Activated T-cell treated with anti-CD3 and anti-CD28 coated beads, Interleukin-2, amount 50 U/mL, for 48 hours (primary cell): Measurements from ENCODE around the gene PARP3.

Experiments
- DNase-seq, 2 experiments: peaks; one replicate each; pipeline ENCODE4 v3.0.0-alpha.2; 2020

PARP3 gene

DNA sequence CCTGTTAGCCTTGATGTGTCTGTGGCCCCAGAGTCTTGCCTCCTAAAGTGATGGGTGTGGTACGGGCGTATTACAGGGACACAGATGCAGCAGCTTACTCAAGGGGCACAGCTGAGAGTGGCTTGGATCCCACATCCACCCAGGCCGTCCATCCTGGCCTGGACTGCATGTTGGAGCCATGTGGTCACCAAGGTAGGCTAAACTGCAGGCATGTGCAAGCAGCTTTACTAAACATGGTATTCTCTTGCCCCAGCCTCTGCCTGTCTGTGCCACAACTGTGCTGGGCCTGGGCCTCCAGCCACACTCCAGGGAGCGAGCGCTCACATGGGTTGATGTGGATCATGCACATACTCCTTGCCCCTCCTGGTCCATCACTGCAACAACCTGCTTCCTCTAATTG lies 7.0 kb downstream of the PARP3 start:
- DNase-seq = no peak

DNA sequence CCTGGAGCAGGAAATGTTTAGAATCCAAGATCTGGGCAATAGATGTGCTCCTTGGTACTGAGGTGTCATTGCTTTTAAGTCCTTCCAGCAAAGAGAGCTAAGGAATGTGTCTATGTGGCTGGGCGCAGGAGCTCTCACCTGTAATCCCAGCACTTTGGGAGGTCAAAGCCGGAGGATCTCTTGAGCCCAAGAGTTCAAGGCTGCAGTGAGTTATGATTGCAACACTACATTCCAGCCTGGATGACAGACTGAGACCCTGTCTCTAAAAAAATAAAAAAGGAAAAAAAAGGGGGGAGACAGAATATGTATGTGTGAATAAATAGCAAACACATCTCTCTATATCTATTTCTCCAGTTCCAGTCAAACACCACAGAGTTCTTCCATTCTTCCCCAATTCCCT lies 8.7 kb downstream of the PARP3 start:
- no peak for DNase-seq

DNA sequence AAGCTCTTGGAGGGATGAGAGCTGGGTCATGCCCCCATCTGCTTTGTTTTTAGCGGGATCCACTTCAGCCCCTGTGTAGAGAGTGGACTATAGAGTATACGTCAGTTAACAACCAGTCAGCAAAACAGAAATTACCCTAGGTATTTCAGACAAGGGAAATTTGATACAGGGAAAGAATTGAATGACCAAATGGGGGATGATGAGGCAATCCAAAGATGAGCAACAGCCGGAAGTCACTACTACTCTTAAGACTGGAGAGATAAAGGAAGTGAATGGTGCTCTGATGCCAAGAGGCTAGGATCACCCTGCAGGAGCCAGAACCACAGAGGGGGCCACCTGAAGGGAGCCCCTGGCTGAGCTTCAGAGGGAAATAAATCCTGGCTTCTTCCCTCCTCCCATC lies 11.3 kb downstream of the PARP3 start:
- no peak for DNase-seq

DNA sequence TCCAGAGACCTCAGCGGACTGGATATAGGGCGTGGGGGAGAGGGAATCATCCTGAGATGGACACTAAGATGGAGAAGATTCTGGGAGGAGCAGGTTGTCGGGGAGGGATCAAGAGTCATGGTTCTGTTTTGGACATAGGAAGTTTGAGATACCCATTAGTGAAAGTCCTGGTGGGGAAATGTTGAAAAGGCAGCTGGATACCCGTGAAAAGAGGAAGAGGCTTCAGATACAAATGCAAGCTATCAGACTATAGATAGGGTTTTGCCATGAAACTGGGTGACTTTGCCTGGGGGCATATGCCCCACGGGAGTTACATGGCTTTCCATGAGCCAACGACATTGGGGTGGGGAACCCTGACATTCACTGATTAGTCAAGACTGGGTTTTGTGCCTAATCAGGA lies 11.9 kb downstream of the PARP3 start:
- DNase-seq = no peak

DNA sequence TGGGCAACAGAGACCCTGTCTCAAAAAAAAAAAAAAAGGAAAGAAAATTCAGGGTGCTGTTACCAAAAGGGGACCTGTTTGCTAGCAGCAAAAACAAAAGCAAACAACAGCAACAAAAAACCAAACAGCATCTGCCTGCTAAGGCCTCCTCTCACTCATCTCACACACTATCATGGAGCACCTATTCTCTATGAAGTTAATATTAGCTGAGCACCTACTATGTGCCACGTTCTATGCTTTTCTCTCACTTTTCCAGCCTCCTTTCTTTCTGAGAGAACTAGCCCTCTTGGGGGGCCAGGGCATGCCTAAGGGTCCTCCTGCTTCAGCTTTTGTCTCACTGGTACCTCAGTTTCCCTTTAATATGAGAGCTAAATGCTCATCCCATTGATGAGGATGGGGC lies 12.6 kb downstream of the PARP3 start:
- no peak for DNase-seq

DNA sequence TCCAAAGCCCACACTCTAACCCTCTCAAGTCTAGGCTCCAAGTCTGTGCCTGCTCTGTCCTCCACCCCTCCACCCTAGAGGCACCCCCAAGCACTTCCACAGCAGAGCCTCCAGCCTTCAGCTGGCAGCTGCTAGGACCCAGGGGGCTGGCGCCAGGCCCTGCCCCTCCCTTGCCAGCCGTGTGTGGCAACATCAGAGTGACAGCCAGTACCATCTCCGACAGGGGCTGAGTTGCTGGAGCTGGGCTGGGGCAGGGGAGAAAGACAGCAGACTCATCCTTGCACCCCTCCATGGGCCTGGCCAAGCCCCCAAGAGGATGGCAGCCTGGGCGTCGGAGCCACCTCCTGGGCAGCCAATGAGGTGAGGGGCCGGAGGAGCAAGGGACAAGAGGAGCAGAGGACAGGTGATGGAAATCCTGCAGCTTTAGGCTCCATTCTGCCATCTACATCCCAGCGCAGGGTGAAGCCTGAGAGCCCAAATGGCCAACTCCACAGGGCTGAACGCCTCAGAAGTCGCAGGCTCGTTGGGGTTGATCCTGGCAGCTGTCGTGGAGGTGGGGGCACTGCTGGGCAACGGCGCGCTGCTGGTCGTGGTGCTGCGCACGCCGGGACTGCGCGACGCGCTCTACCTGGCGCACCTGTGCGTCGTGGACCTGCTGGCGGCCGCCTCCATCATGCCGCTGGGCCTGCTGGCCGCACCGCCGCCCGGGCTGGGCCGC lies 13.2 kb downstream of the PARP3 start, which contains the start of gene GPR62:
GPR62 (plus strand) TSS at position 207 of the 718 bp plus-strand sequence; CDS start at position 479, 272 bp downstream.
- no peak for DNase-seq

DNA sequence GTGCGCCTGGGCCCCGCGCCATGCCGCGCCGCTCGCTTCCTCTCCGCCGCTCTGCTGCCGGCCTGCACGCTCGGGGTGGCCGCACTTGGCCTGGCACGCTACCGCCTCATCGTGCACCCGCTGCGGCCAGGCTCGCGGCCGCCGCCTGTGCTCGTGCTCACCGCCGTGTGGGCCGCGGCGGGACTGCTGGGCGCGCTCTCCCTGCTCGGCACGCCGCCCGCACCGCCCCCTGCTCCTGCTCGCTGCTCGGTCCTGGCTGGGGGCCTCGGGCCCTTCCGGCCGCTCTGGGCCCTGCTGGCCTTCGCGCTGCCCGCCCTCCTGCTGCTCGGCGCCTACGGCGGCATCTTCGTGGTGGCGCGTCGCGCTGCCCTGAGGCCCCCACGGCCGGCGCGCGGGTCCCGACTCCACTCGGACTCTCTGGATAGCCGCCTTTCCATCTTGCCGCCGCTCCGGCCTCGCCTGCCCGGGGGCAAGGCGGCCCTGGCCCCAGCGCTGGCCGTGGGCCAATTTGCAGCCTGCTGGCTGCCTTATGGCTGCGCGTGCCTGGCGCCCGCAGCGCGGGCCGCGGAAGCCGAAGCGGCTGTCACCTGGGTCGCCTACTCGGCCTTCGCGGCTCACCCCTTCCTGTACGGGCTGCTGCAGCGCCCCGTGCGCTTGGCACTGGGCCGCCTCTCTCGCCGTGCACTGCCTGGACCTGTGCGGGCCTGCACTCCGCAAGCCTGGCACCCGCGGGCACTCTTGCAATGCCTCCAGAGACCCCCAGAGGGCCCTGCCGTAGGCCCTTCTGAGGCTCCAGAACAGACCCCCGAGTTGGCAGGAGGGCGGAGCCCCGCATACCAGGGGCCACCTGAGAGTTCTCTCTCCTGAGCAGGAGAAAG lies 14.0 kb downstream of the PARP3 start:
- peak; percentile 61 to 66 for DNase-seq

DNA sequence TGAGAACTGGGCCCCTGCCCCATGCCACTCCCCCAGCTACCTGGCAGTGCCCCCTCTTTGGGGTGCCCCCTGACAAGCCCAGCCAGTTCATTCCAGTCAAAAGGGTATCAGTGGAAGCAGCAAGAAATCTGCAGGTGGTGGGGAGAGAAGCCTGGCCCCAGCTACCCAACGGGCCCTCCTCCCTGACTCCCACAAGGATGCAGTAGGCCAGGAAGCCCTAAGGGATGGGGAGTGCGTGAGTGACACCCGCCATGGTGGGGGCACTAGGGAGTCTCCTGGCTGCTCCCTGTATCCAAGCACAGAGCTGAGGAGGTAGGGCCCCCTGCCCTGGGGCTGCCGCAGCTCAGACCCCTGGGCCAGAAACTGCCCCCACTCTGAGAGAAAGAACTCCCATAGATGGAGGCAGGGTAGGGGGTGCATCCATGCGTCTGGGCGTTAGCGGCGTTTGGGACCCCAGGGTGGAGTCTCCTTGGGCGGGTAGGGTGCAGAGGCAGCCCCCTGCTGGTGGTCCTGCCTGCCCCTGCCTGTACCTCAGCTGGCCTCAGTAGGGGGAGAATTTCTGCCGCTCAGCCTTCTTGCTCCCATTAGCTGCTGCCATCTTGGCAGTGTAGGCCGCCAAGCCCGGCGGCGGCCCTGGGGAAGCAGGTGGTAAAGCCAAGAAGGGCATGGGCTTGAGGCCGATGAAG lies 15.5 kb downstream of the PARP3 start:
- DNase-seq = no peak

DNA sequence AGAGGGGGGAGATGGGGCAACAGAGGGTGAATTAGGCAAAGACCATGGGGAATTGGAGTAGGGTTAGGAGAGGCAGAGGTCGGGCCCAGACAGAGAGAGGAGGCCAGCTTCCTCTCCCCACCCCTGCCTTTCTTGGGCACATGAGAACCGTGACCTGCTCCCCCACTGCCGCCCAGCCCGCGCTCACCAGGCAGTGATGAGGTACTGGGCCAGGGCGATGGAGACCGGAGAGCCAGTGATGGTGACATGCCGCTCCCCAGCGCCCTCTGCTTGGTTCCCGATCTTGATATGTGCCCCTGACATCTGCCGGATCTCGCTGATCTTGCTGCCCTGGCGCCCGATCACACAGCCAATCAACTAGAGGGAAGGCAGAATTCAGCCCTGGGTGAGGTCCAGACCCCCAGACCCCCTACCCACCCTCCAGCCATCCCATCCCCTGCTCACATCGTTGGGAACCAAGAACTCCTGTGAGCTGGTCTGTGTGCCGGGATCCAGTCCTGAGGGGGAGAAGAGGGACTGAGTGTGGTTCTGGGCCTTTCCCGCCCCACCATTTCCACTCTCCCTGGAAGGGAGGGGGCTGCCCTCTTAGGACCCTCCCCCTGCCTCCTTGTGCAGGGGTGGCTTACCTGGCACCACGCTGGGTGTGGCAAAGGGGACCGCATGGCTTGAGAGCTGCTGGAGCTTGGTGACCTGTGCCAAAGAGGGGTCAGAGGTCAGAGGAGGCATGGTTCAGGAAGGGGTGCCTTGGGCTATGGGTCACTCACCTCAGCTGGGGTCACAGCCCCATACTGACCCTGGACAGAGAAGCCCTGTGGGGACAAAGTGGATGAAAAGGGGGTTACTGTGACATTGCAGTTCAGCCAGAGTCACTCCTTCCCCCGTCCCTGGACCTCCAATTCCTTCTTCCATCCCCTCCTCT lies 16.7 kb downstream of the PARP3 start:
- DNase-seq = no peak

DNA sequence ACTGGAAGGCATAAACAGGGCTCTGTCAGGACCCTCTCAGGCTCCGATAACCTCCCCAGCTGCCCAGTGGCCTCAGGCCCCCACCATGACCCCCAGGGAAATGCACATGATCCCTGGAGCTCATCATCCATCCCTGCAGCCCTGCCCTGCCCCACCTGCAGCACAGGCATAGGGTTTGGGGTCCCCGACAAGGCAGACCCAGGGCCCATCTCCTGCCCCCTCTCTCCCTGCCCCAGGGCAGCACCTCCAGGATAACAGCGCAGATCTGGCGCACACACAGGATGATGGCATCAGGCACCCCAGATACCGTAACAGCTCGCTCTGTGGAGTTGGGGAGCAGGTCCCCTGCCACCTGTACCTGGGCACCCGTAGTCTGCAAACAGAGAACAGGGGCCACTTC lies 17.5 kb downstream of the PARP3 start:
- no peak for DNase-seq

DNA sequence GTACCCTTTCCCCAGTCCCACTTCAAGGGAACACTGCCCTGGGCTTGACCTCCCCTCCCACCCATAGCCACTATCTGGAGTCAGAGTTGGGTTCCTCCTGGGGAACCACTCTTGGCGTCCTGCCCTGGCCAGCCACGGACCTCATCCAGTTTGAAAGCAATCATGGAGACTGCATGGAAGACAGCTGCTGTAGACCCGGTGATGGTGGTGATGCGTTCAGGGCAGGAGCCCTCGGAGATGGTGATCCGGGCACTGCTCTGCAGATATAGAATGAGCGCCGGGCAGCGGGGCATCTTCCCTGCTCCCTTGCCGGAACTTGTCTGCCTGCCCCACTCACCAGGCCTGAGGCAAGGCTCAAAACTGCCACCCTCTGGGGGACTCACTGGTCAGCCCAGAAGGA lies 18.2 kb downstream of the PARP3 start:
- no peak for DNase-seq

DNA sequence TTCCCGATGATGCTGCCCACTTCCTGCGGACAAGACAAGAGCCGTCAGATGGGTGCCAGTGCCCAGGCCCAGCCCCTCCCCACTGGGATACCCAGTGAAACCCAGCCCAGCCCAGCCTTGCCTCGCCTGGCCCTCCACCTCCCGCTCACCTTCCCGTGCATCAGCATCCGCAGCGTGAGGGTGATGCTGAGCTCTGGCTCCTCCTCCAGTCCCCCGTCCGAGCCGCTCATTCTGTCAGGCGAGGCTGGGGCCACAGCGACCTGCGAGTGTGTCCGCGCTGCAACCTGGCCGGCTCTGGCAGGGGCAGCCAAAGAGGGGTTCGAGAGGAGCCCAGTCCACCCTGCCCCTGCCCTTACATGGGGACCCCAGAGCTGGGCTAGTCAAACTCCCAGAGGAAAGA lies 18.8 kb downstream of the PARP3 start:
- no peak for DNase-seq

DNA sequence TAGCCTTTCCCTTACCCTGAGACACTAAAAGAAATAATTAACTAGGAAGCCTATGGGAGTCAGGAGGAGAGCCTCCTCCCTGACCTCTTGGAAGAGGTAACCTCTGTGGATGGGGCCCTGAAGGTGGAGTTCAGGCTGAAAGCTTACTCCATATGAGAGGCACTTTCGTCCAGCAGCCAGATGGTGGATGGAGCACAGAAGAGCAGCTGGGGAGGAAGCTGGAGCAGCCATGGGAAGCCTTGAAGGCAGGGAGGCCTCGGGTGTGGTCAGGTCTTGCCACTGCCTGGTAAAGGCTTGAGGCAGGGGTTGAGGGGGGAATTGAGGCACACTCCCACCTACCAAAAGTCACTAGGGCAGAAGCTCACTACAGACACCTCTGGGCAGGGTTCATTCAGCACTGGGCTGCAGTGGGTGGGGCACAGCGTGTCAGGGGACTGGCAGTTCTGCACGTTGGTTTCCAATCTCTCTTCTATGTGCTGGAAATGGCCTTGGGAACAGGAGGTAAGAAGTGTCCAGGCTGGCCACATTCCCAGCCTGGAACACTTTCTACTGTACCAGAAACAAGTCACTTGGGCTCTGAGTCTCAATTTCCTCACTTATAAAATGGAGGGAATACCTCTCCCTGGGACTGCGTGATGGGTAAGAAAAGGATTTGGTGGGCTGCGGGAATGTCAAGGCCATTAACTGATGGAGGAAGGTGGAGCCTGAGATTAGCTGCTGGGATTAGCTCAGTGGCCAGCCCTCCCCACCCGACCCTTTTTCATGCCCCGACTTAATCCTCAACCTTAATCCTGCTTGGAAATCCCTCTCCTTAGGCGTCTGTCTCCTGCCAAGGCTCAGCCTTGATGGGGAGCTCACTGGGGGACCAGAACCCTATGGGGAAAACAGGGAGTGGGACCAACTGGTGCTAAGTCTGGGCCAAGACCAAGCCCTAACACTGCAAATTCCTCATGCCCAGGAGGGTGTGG lies 19.7 kb downstream of the PARP3 start:
- no peak for DNase-seq

DNA sequence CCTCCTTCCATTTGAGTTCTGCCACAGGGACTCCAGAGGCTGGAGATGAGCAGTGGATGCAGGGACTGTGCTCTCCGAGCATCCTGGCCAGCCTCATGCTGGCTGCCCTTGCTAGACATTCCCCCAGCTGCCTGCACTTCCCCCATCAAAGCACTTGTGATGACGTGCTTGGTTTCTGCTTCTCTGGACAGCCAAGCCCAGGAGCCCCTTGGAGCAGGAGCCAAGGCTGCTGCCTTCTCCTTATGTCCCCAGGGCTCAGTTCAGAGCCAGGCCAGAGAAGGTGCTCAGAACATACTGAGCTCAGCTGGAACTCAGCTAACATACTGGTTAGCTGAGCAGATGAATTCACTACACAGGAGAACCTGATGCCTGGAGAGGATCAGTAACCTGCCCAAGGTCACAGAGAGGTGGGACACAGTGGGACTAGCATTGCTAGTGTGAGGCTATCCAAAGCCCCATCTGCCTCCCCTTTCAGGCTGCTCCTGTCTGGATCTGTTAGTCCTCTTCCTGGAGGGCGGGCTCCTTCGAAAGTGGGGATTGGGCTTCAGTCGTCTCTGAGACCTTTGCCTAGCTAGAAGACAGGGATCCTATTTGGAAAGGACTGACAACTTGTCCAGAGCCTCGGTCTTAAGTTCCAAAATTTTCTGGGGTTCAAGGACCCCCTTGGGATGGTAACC lies 20.8 kb downstream of the PARP3 start:
- DNase-seq = no peak

DNA sequence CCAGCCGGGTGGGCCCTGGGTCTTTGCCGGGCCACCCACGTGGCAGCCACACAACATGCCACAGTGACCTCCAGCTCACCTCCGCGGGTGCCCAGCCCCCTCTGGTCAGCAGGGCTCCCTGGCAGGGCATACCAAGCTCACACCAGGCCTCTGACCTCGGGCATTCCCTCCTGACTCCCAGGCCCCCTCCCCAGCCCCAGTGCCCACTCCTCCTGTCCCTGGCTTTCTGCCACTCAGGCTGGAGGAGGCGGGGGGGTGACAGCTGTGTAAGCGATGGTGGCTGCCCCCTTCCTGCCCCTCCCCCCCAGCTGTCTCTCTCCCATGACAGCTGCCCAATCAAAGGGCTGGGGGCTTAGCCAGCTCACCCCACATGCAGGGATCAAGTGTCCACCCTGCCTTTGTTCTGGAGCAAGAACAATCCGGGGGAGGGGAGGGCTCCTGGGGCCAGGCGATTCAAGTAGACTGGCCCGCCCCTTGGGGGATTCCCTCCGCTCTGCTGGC lies 21.8 kb downstream of the PARP3 start:
- DNase-seq = no peak

DNA sequence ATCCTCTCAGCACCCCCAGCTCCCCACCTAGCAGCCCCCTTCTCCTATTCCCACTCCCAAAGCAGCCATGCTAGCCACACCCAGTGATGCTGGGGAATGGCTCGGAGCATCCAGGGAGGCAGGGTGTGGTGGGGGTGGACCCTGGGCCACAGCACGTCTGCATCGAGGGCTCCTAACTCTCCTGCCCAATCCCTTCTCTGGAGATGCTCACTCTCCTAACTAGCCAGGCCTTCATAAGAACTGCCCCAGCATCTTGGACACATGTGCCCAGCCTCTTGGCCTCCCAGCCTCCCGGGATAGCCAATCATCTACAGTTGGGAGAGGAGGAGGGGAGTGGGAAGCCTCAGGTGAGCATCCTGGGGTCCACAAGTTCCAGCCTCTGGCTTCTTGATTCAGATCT lies 22.4 kb downstream of the PARP3 start:
- no peak for DNase-seq

DNA sequence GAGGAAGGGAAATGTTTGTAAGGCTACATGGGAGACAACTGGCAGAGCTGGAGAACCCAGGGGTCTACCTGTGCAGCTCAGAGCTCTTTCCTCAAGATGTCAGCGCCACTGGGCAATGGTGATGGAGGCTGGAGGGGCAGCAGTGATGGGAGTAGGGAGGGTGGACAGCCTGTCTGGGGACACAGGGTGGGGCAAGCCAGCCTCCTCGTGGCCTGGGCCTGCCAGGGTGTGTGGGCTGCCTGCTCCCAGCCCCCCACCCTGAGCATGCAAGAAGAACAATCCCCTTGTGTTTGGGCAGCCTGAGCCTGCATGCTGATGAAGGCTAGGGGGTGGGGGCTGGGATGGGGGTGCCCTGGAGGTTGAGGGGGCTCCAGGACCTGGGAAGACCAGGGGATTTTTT lies 23.9 kb downstream of the PARP3 start:
- DNase-seq = no peak

DNA sequence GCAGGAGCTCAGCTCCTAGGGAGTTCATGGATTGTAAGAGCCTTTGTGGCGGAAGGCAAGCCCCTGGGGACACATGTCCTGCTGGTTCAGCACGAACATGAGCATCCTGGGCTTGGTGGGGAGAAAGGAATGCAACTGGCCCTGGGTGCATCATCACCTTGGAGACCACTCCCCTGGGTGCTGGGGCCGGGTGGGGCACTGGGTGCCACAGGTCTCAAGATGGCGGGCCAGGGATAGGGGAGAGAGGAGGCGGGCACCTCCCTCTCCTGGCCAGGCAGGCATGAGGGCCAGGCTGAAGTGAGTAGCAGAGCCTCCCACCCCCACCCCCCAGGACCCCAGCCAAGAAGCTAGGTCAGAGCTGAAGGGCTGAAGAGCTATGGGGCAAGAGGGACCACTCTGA lies 24.3 kb downstream of the PARP3 start:
- DNase-seq = no peak

DNA sequence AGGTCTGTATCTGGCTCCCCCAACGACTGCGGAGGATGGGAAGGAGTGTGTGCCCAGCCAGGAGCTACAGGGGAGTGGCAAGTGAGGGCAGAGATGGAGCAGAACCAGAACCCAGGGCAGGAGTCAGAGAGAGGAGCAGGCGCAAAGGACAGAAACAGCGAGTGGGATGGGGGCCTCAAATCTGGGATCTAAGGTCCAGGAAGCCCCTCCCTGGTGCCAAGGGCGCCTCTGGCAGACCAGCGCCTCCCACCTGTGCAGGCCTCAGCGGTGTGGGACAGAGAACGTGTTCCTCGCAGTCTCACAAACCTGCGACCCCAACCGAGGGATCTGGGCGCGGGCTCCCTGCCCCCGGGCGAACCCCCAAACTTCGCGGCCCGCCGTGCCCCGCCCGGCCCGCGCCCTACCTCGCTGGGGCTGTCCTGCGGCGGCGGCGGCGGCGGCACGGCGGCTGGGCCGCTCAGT lies 24.8 kb downstream of the PARP3 start:
- no peak for DNase-seq
